HepG2 (cell line): ENCODE results near the gene ZFP69B. TPM values are rescaled to one million over a fixed set of nuclear protein-coding genes. Genes with fewer than 3 reads are reported as not detected.

Experiments
- CEBPG ChIP-seq: IDR thresholded peaks from 2 replicates; pipeline ENCODE4 v1.6.1; 2016
- CREM ChIP-seq, 2 experiments: sonication (generic) in 1 of 2; formaldehyde crosslinking in 1 of 2; IDR thresholded peaks; 2 replicates each; pipeline versions ENCODE4 v1.4.0 to v1.6.1; 2016 to 2020; ENCODE audit warnings: antibody characterized with exemption in 1 of 2, mild to moderate bottlenecking in 1 of 2, missing genetic modification reagents in 1 of 2
- ELF3 ChIP-seq: IDR thresholded peaks from 2 replicates; pipeline ENCODE4 v1.6.1; 2016; ENCODE audit warnings: missing genetic modification reagents, missing compliant biosample characterization
- EP300 ChIP-seq, 3 experiments: sonication (generic) in 1 of 3; formaldehyde crosslinking in 1 of 3; IDR thresholded peaks; 2 replicates each; pipeline versions ENCODE4 v1.5.1 to v1.6.1; 2011 to 2020; ENCODE audit warnings: low read depth in 2 of 3, low read length in 2 of 3, borderline replicate concordance in 1 of 3, improper control_type of control experiment in 1 of 3, mild to moderate bottlenecking in 1 of 3, missing genetic modification reagents in 1 of 3, moderate library complexity in 1 of 3
- HNF4G ChIP-seq, 2 experiments: sonication (generic) in 1 of 2; formaldehyde crosslinking in 1 of 2; IDR thresholded peaks; 2 replicates each; pipeline versions ENCODE4 v1.4.0 to v1.6.1; 2011 to 2020; ENCODE audit warnings: borderline replicate concordance in 2 of 2, low read depth in 2 of 2, mild to moderate bottlenecking in 2 of 2, low read length in 1 of 2, missing genetic modification reagents in 1 of 2, moderate library complexity in 1 of 2
- MTA1 ChIP-seq: sonication (generic); formaldehyde crosslinking; IDR thresholded peaks from 2 replicates; pipeline ENCODE4 v1.4.0; 2020; ENCODE audit warnings: missing genetic modification reagents, mild to moderate bottlenecking, borderline replicate concordance
- MTF2 ChIP-seq: sonication (generic); formaldehyde crosslinking; IDR thresholded peaks from 2 replicates; pipeline ENCODE4 v1.5.0; 2020; ENCODE audit warnings: missing genetic modification reagents, borderline replicate concordance
- MXD4 ChIP-seq: IDR thresholded peaks from 2 replicates; pipeline ENCODE4 v1.6.1; 2016; ENCODE audit warnings: mild to moderate bottlenecking, missing biosample characterization, missing genetic modification reagents
- NR2F6 ChIP-seq, 2 experiments: IDR thresholded peaks; 2 replicates each; pipeline ENCODE4 v1.6.1; 2016; ENCODE audit warnings: antibody characterized with exemption in 1 of 2, mild to moderate bottlenecking in 1 of 2
- SPEN ChIP-seq: sonication (generic); formaldehyde crosslinking; IDR thresholded peaks from 2 replicates; pipeline ENCODE4 v1.5.1; 2020; ENCODE audit warnings: low read depth, mild to moderate bottlenecking, missing genetic modification reagents
- ZBTB21 ChIP-seq: sonication (generic); formaldehyde crosslinking; IDR thresholded peaks from 2 replicates; pipeline ENCODE4 v1.4.0; 2020; ENCODE audit warnings: missing genetic modification reagents
- ZNF644 ChIP-seq: IDR thresholded peaks from 2 replicates; pipeline ENCODE4 v1.6.1; 2016; ENCODE audit warnings: low read depth
- ZSCAN31 ChIP-seq: sonication (generic); formaldehyde crosslinking; IDR thresholded peaks from 2 replicates; pipeline ENCODE4 v1.5.0; 2020; ENCODE audit warnings: low read depth, mild to moderate bottlenecking, missing genetic modification reagents
- polyA plus RNA-seq, 8 experiments: library from polyadenylated mRNA; depleted of rRNA in 3 of 8; stranded (reverse) in 7 of 8; unstranded in 1 of 8; fragments of >200 nt; fragmentation: Illumina TruSeq in 4 of 8; extraction: Trizol in 4 of 8; gene quantifications; 2 replicates each; pipeline versions ENCODE4 v1.2.1 to v1.2.3, GENCODE V29; 2011 to 2016; ENCODE audit warnings: low read depth in 4 of 8, missing spikeins in 1 of 8, mixed read lengths in 1 of 8; ENCODE audit not compliant: insufficient read depth in 1 of 8
- total RNA-seq, 5 experiments: library from RNA; depleted of rRNA; stranded (reverse); fragments of >200 nt; fragmentation: Illumina TruSeq; extraction: Trizol; gene quantifications; 2 replicates each; pipeline ENCODE4 v1.2.3, GENCODE V29; 2016; ENCODE audit warnings: low read depth in 1 of 5
- TF ChIP-seq, protein P1 (sequence below): sonication (generic); formaldehyde crosslinking; IDR thresholded peaks from 2 replicates; pipeline ENCODE4 v1.4.0; 2020; ENCODE audit warnings: mild to moderate bottlenecking, missing genetic modification reagents
- TF ChIP-seq, protein P2 (sequence below): sonication (generic); formaldehyde crosslinking; IDR thresholded peaks from 2 replicates; pipeline ENCODE4 v1.4.0; 2020; ENCODE audit warnings: missing genetic modification reagents
- TF ChIP-seq, protein P3 (sequence below): sonication (generic); formaldehyde crosslinking; IDR thresholded peaks from 2 replicates; pipeline ENCODE4 v1.4.0; 2020; ENCODE audit warnings: missing genetic modification reagents
- TF ChIP-seq, protein P4 (sequence below): sonication (generic); formaldehyde crosslinking; IDR thresholded peaks from 2 replicates; pipeline ENCODE4 v1.4.0; 2020; ENCODE audit warnings: missing genetic modification reagents

Gene ZFP69B
- total and polyA plus RNA-seq, 2 of the 13 experiments (the other 11 are each of a cell fraction or from before 2014, with no cell fraction given): 4.6 to 7.7 TPM

DNA sequence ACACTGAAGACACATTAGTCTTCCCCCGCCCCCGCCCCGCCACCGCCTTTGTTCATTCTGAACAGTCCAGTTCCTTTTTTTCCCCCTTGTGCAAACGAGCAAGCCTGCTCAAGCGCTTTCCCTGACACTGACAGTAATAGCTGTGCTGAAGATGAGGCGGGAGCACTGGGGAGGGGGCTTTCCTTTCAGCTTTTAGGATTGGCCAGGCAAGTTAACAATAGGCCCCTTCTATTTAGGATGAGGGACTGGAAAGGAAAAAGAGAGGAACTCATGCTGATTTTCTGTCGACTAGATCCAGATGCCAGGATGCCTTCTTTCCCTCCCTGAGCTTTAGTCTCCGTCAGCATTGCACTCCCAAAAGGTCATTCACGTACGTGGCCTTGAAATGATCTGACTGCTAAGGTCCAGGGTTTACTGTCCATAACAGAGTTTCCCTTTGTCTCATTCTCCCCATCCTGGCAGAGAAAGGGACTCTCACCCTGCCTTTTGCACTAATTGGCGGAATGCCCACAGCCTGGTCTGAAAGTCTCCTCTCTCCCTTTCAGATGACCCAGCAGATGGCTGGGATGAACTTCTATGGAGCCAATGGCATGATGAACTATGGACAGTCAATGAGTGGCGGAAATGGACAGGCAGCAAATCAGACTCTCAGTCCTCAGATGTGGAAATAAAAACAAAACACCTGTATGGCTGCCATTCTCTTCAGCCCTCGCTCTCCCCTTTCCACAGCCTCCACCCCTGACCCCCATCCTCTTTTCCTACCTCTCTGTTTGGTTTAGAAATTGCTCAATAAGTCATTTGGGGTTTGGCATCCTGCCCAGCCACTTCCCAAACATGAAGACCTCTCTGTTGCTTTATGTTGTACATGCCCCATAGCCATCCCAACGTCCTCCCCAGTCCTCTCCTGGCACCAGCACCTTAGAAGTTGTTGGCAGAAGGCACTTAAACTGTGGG, 28.6 kb upstream of the ZFP69B start (continued):
- TF ChIP-seq ELF3 (CRISPR knock-in tag) (peak; percentile 75), ZNF644 (CRISPR knock-in tag) (peak; percentile 95), ZBTB21 (CRISPR knock-in tag) (0 out of 2 replicates have a peak, but pooled peaks have one; percentile 32), MTF2 (CRISPR knock-in tag) (no peak), EP300 (IDR thresholded peaks at IDR 0.05; ENCODE audit: low read depth in 2 of 2, low read length in 2 of 2) (peak; percentile 30 to 72; a peak in 3 of 4 replicates), EP300 (CRISPR knock-in tag; IDR thresholded peaks at IDR 0.05; ENCODE audit: borderline replicate concordance) (peak; percentile 40; the same call in 1 of the 2 replicates), MXD4 (CRISPR knock-in tag) (peak; percentile 77; the same call in 1 of the 2 replicates), NR2F6 (IDR thresholded peaks at IDR 0.05) (peak; percentile 85), NR2F6 (CRISPR knock-in tag; IDR thresholded peaks at IDR 0.05) (no peak; the same call in none of the 2 replicates), SPEN (CRISPR knock-in tag) (peak; percentile 71; the same call in 1 of the 2 replicates), CEBPG (CRISPR knock-in tag) (peak; percentile 94), ZSCAN31 (CRISPR knock-in tag) (peak; percentile 79), MTA1 (0 out of 2 replicates have a peak, but pooled peaks have one; percentile 29), CREM (IDR thresholded peaks at IDR 0.05) (peak; percentile 85), CREM (CRISPR knock-in tag; IDR thresholded peaks at IDR 0.05) (no peak), HNF4G (IDR thresholded peaks at IDR 0.05; ENCODE audit: borderline replicate concordance, low read depth, low read length) (peak; percentile 91), HNF4G (CRISPR knock-in tag; IDR thresholded peaks at IDR 0.05; ENCODE audit: borderline replicate concordance, low read depth) (peak; percentile 94)
- TF ChIP-seq, protein P1, sequence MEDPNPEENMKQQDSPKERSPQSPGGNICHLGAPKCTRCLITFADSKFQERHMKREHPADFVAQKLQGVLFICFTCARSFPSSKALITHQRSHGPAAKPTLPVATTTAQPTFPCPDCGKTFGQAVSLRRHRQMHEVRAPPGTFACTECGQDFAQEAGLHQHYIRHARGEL (CRISPR knock-in tag): no peak
- TF ChIP-seq, protein P2, sequence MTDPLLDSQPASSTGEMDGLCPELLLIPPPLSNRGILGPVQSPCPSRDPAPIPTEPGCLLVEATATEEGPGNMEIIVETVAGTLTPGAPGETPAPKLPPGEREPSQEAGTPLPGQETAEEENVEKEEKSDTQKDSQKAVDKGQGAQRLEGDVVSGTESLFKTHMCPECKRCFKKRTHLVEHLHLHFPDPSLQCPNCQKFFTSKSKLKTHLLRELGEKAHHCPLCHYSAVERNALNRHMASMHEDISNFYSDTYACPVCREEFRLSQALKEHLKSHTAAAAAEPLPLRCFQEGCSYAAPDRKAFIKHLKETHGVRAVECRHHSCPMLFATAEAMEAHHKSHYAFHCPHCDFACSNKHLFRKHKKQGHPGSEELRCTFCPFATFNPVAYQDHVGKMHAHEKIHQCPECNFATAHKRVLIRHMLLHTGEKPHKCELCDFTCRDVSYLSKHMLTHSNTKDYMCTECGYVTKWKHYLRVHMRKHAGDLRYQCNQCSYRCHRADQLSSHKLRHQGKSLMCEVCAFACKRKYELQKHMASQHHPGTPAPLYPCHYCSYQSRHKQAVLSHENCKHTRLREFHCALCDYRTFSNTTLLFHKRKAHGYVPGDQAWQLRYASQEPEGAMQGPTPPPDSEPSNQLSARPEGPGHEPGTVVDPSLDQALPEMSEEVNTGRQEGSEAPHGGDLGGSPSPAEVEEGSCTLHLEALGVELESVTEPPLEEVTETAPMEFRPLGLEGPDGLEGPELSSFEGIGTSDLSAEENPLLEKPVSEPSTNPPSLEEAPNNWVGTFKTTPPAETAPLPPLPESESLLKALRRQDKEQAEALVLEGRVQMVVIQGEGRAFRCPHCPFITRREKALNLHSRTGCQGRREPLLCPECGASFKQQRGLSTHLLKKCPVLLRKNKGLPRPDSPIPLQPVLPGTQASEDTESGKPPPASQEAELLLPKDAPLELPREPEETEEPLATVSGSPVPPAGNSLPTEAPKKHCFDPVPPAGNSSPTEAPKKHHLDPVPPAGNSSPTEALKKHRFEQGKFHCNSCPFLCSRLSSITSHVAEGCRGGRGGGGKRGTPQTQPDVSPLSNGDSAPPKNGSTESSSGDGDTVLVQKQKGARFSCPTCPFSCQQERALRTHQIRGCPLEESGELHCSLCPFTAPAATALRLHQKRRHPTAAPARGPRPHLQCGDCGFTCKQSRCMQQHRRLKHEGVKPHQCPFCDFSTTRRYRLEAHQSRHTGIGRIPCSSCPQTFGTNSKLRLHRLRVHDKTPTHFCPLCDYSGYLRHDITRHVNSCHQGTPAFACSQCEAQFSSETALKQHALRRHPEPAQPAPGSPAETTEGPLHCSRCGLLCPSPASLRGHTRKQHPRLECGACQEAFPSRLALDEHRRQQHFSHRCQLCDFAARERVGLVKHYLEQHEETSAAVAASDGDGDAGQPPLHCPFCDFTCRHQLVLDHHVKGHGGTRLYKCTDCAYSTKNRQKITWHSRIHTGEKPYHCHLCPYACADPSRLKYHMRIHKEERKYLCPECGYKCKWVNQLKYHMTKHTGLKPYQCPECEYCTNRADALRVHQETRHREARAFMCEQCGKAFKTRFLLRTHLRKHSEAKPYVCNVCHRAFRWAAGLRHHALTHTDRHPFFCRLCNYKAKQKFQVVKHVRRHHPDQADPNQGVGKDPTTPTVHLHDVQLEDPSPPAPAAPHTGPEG (CRISPR knock-in tag): peak; percentile 33
- TF ChIP-seq, protein P3, sequence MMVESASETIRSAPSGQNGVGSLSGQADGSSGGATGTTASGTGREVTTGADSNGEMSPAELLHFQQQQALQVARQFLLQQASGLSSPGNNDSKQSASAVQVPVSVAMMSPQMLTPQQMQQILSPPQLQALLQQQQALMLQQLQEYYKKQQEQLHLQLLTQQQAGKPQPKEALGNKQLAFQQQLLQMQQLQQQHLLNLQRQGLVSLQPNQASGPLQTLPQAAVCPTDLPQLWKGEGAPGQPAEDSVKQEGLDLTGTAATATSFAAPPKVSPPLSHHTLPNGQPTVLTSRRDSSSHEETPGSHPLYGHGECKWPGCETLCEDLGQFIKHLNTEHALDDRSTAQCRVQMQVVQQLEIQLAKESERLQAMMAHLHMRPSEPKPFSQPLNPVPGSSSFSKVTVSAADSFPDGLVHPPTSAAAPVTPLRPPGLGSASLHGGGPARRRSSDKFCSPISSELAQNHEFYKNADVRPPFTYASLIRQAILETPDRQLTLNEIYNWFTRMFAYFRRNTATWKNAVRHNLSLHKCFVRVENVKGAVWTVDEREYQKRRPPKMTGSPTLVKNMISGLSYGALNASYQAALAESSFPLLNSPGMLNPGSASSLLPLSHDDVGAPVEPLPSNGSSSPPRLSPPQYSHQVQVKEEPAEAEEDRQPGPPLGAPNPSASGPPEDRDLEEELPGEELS: peak; percentile 81; the same call in 1 of the 2 replicates
- TF ChIP-seq, protein P4, sequence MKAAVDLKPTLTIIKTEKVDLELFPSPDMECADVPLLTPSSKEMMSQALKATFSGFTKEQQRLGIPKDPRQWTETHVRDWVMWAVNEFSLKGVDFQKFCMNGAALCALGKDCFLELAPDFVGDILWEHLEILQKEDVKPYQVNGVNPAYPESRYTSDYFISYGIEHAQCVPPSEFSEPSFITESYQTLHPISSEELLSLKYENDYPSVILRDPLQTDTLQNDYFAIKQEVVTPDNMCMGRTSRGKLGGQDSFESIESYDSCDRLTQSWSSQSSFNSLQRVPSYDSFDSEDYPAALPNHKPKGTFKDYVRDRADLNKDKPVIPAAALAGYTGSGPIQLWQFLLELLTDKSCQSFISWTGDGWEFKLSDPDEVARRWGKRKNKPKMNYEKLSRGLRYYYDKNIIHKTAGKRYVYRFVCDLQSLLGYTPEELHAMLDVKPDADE (CRISPR knock-in tag): no peak
